Activated B cell treated with CpG ODN at 0.5 μM for 24 hours (primary cell): Measurements from ENCODE around the gene PRKAG2. TPM values are rescaled to one million over a fixed set of nuclear protein-coding genes. Genes with fewer than 3 reads are reported as not detected.
"Not testable (repeated sequence)": the region's sequence is repeated elsewhere in the genome, so short reads cannot be mapped to it uniquely, and the experiment has no call there.

Experiments
- ATAC-seq: fragments of 200-7000 bp; cut with Tn5 transposase; one replicate; pipeline ENCODE4 v1.10.0; 2021; ENCODE audit warnings: low read depth, mild to moderate bottlenecking, moderate library complexity
- CTCF ChIA-PET: fragments of 350-600 bp; sonication (Branson Sonifier 250); formaldehyde crosslinking; loops from one replicate; lab custom pipeline; 2021; ENCODE audit warnings: antibody characterized with exemption; lab: Charles Lee
- POLR2A ChIA-PET: fragments of 350-600 bp; sonication (Branson Sonifier 250); formaldehyde crosslinking; loops from one replicate; lab custom pipeline; 2021; ENCODE audit warnings: antibody characterized with exemption; lab: Charles Lee
- DNase-seq: peaks from one replicate; pipeline ENCODE4 v3.0.0; 2022
- H3K27ac Mint-ChIP-seq: one replicate; pipeline ENCODE4 v1.8.0; 2020; ENCODE audit warnings: mixed read lengths
- H3K27me3 Mint-ChIP-seq: one replicate; pipeline ENCODE4 v1.8.0; 2021; ENCODE audit warnings: mixed read lengths
- H3K36me3 Mint-ChIP-seq: one replicate; pipeline ENCODE4 v1.8.0; 2021; ENCODE audit warnings: low read depth, mixed read lengths
- H3K4me1 Mint-ChIP-seq: one replicate; pipeline ENCODE4 v1.8.0; 2021; ENCODE audit warnings: mixed read lengths
- H3K4me3 Mint-ChIP-seq: one replicate; pipeline ENCODE4 v1.8.0; 2020; ENCODE audit warnings: mild to moderate bottlenecking, mixed read lengths
- H3K9me3 Mint-ChIP-seq: one replicate; pipeline ENCODE4 v1.8.0; 2020; ENCODE audit warnings: mixed read lengths
- intact Hi-C: fragments of 100-400 bp; cut with micrococcal nuclease; formaldehyde crosslinking; loops from one replicate; pipeline ENCODE4 v1.15.1; 2024
- total RNA-seq: library from RNA; stranded (reverse); gene quantifications from 2 replicates; pipeline ENCODE4 v1.2.3, GENCODE V29; 2022
- TF ChIP-seq, protein P1 (sequence below): fragments of 200-600 bp; IDR thresholded peaks from one replicate; pipeline ENCODE4 v1.8.0; 2022; ENCODE audit warnings: antibody characterized with exemption, mild to moderate bottlenecking

Gene PRKAG2
- total RNA-seq, 1 donor from 2014 or later, result 19.7 TPM

GRCh38 chr7:151918510-151918843, 41.6 kb upstream of the PRKAG2 start:
- no peak for DNase-seq
- no peak overlapping the region for H3K27ac Mint-ChIP-seq
- peaks cover 22% of the 10 kb centered on the region for H3K27me3 Mint-ChIP-seq
- no peak for ATAC-seq
- intact Hi-C loops, result no loop called here
- H3K9me3 Mint-ChIP-seq, result peaks cover 7% of the 10 kb centered on the region
- no peaks in the 10 kb centered on the region for H3K4me1 Mint-ChIP-seq
- TF ChIP-seq, protein P1, sequence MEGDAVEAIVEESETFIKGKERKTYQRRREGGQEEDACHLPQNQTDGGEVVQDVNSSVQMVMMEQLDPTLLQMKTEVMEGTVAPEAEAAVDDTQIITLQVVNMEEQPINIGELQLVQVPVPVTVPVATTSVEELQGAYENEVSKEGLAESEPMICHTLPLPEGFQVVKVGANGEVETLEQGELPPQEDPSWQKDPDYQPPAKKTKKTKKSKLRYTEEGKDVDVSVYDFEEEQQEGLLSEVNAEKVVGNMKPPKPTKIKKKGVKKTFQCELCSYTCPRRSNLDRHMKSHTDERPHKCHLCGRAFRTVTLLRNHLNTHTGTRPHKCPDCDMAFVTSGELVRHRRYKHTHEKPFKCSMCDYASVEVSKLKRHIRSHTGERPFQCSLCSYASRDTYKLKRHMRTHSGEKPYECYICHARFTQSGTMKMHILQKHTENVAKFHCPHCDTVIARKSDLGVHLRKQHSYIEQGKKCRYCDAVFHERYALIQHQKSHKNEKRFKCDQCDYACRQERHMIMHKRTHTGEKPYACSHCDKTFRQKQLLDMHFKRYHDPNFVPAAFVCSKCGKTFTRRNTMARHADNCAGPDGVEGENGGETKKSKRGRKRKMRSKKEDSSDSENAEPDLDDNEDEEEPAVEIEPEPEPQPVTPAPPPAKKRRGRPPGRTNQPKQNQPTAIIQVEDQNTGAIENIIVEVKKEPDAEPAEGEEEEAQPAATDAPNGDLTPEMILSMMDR, result no peak
- H3K36me3 Mint-ChIP-seq, result no peaks in the 10 kb centered on the region
- H3K4me3 Mint-ChIP-seq, result no peak overlapping the region
- CTCF ChIA-PET, result no interaction called here
- POLR2A ChIA-PET, result no interaction called here

- TF ChIP-seq, protein P1, result no peak
- ChIA-PET POLR2A (no interaction called here), CTCF (no interaction called here)
- H3K27me3 Mint-ChIP-seq, result peaks cover 20% of the 10 kb centered on the region
- DNase-seq, result no peak
- peaks cover 7% of the 10 kb centered on the region for H3K9me3 Mint-ChIP-seq
- H3K4me1 Mint-ChIP-seq, result no peaks in the 10 kb centered on the region
- ATAC-seq, result no peak
- H3K4me3 Mint-ChIP-seq, result no peak overlapping the region
- H3K27ac Mint-ChIP-seq, result no peak overlapping the region
- intact Hi-C loops, result no loop called here
- H3K36me3 Mint-ChIP-seq, result no peaks in the 10 kb centered on the region
Measured at GRCh38 chr7:151917791-151918509, 41.0 kb upstream of the PRKAG2 start.

DNA sequence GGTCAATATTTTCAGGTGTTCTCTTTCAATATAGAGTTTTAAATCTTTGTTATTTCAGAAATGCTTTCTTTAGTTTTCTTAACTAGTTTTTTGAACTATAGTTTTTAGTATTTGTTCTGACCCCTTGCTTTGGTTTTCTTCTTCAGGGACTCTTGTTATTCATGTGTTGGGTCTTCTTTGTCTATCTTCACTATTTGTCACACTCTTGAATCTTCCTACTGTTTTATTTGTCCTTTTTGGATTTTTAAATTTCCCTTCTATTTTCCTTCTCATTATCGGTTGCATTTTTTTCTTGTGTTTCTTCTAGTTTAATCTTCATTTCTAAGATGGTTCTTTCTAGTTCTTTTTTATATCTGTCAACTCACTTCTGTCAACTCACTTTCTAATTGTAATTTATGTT, 37.1 kb upstream of the PRKAG2 start:
- Mint-ChIP-seq H3K36me3 (no peaks in the 10 kb centered on the region), H3K4me1 (no peaks in the 10 kb centered on the region), H3K27ac (no peak overlapping the region), H3K9me3 (peaks cover 7% of the 10 kb centered on the region), H3K27me3 (peaks cover 9% of the 10 kb centered on the region), H3K4me3 (no peak overlapping the region)
- POLR2A ChIA-PET, result no interaction called here
- TF ChIP-seq, protein P1, result no peak
- CTCF ChIA-PET, result no interaction called here
- no peak for ATAC-seq
- intact Hi-C loops, result no loop called here
- DNase-seq, result no peak

GRCh38 chr7:151910655-151911054, 33.7 kb upstream of the PRKAG2 start:
- H3K4me1 Mint-ChIP-seq, CTCF ChIA-PET, ATAC-seq, H3K36me3 Mint-ChIP-seq, intact Hi-C loops, H3K27ac Mint-ChIP-seq, POLR2A ChIA-PET, H3K9me3 Mint-ChIP-seq, H3K4me3 Mint-ChIP-seq, DNase-seq: not testable (repeated sequence)
- peaks cover 18% of the 10 kb centered on the region for H3K27me3 Mint-ChIP-seq

GRCh38 chr7:151907115-151907514, 30.2 kb upstream of the PRKAG2 start:
- ATAC-seq, H3K9me3 Mint-ChIP-seq, H3K4me1 Mint-ChIP-seq, H3K27ac Mint-ChIP-seq, CTCF ChIA-PET, intact Hi-C loops, H3K36me3 Mint-ChIP-seq, DNase-seq, H3K4me3 Mint-ChIP-seq, POLR2A ChIA-PET: not testable (repeated sequence)
- peaks cover 28% of the 10 kb centered on the region for H3K27me3 Mint-ChIP-seq

- H3K27me3 Mint-ChIP-seq, result peaks cover 26% of the 10 kb centered on the region
- ChIA-PET CTCF (no interaction called here), POLR2A (no interaction called here)
- DNase-seq, result no peak
- no peak for ATAC-seq
- no peaks in the 10 kb centered on the region for H3K9me3 Mint-ChIP-seq
- intact Hi-C loops, result no loop called here
- H3K36me3 Mint-ChIP-seq, result no peaks in the 10 kb centered on the region
- no peaks in the 10 kb centered on the region for H3K4me1 Mint-ChIP-seq
- no peak overlapping the region for H3K4me3 Mint-ChIP-seq
- no peak overlapping the region for H3K27ac Mint-ChIP-seq
- TF ChIP-seq, protein P1, result no peak
Measured at GRCh38 chr7:151905766-151906165, 28.9 kb upstream of the PRKAG2 start.
